ENCODE data around the gene NINL.
"Not testable (repeated sequence)": the region's sequence is repeated elsewhere in the genome, so short reads cannot be mapped to it uniquely, and the experiment has no call there.

Gene NINL

GRCh38 chr20:25584905-25585704 lies at the start of gene NINL:
Gene NINL, minus strand, starts transcription at chr20:25585531. Its CDS starts 58,944 bp downstream, at chr20:25526587.
- DNase-seq (ENCODE audit: insufficient read length, low spot score) (peak; percentile 69), FAIRE-seq (no peak)

GRCh38 chr20:25632940-25633790 lies 47.8 kb upstream of the NINL start:
- FAIRE-seq (no peak), DNase-seq (ENCODE audit: insufficient read length, low spot score) (no peak)

GRCh38 chr20:25630615-25631014 lies 45.3 kb upstream of the NINL start:
- not testable (repeated sequence) for FAIRE-seq; DNase-seq (ENCODE audit: insufficient read length, low spot score)

GRCh38 chr20:25629816-25630499 lies 44.6 kb upstream of the NINL start:
- DNase-seq (ENCODE audit: insufficient read length, low spot score) (no peak), FAIRE-seq (no peak)

GRCh38 chr20:25626779-25627178 lies 41.4 kb upstream of the NINL start:
- DNase-seq (ENCODE audit: insufficient read length, low spot score) (no peak), FAIRE-seq (no peak)

- no peak for FAIRE-seq
- no peak for DNase-seq (ENCODE audit: insufficient read length, low spot score)
Measured at GRCh38 chr20:25624500-25624939, 39.2 kb upstream of the NINL start.

- DNase-seq (ENCODE audit: insufficient read length, low spot score) (peak; percentile 98), FAIRE-seq (peak; percentile 79)
Measured at GRCh38 chr20:25623736-25624499, 38.6 kb upstream of the NINL start, which contains the start of gene NANP. Gene NANP, minus strand, starts transcription at chr20:25624014. Its CDS starts 66 bp downstream, at chr20:25623948.

- DNase-seq (ENCODE audit: insufficient read length, low spot score) (no peak), FAIRE-seq (no peak)
Measured at GRCh38 chr20:25623225-25623735, 37.9 kb upstream of the NINL start.

- FAIRE-seq = no peak
Measured at GRCh38 chr20:25622450-25623224, 37.3 kb upstream of the NINL start.

GRCh38 chr20:25622049-25622448 lies 36.7 kb upstream of the NINL start:
- DNase-seq (ENCODE audit: insufficient read length, low spot score) = no peak
- no peak for FAIRE-seq

More at GRCh38 chr20:25622450-25623224, 37.3 kb upstream of the NINL start:
- DNase-seq (ENCODE audit: insufficient read length, low spot score) = no peak

- no peak for DNase-seq (ENCODE audit: insufficient read length, low spot score)
- no peak for FAIRE-seq
Measured at GRCh38 chr20:25619514-25619913, 34.2 kb upstream of the NINL start.

- DNase-seq (ENCODE audit: insufficient read length, low spot score) (no peak), FAIRE-seq (no peak)
Measured at GRCh38 chr20:25608774-25609173, 23.4 kb upstream of the NINL start.

GRCh38 chr20:25606094-25606695 lies 20.9 kb upstream of the NINL start:
- no peak for DNase-seq (ENCODE audit: insufficient read length, low spot score)
- FAIRE-seq = no peak

- DNase-seq (ENCODE audit: insufficient read length, low spot score) = no peak
- FAIRE-seq = no peak
Measured at GRCh38 chr20:25605148-25605547, 19.8 kb upstream of the NINL start.

GRCh38 chr20:25604611-25605010 lies 19.3 kb upstream of the NINL start:
- FAIRE-seq (no peak), DNase-seq (ENCODE audit: insufficient read length, low spot score) (no peak)

GRCh38 chr20:25602914-25603309 lies 17.6 kb upstream of the NINL start:
- DNase-seq (ENCODE audit: insufficient read length, low spot score); FAIRE-seq: not testable (repeated sequence)

- FAIRE-seq; DNase-seq (ENCODE audit: insufficient read length, low spot score): not testable (repeated sequence)
Measured at GRCh38 chr20:25602191-25602913, 17.0 kb upstream of the NINL start.

GRCh38 chr20:25601659-25602058 lies 16.3 kb upstream of the NINL start:
- DNase-seq (ENCODE audit: insufficient read length, low spot score) (no peak), FAIRE-seq (peak; percentile 90)
